COR-L47 (cell line): ENCODE measurements around the gene TFAP2D.

Source experiments
- DNase-seq: peaks from one replicate; lab custom pipeline; 2025; lab: John Stamatoyannopoulos, UW

The TFAP2D gene

GRCh38 chr6:50720623-50721022, 7.3 kb downstream of the TFAP2D start:
- DNase-seq: no peak

- DNase-seq: no peak
Observed at GRCh38 chr6:50721978-50722377, 8.7 kb downstream of the TFAP2D start.

- DNase-seq: no peak
Observed at GRCh38 chr6:50722829-50723554, 9.7 kb downstream of the TFAP2D start.

GRCh38 chr6:50724381-50725124, 11.2 kb downstream of the TFAP2D start:
- DNase-seq: peak; percentile 73

- no peak for DNase-seq
Observed at GRCh38 chr6:50734488-50734887, 21.2 kb downstream of the TFAP2D start.

GRCh38 chr6:50742161-50742560, 28.8 kb downstream of the TFAP2D start:
- no peak for DNase-seq

GRCh38 chr6:50744976-50745375, 31.6 kb downstream of the TFAP2D start:
- DNase-seq: no peak

- DNase-seq: no peak
Observed at GRCh38 chr6:50762798-50763197, 49.5 kb downstream of the TFAP2D start.

- DNase-seq: peak; percentile 16
Observed at GRCh38 chr6:50778696-50779095, 65.4 kb downstream of the TFAP2D start.

- no peak for DNase-seq
Observed at GRCh38 chr6:50780382-50780781, 67.1 kb downstream of the TFAP2D start.

GRCh38 chr6:50785921-50786320, 72.6 kb downstream of the TFAP2D start:
- DNase-seq: no peak

- peak; percentile 41 for DNase-seq
Observed at GRCh38 chr6:50791900-50792508, 78.7 kb downstream of the TFAP2D start.

GRCh38 chr6:50792771-50793170, 79.4 kb downstream of the TFAP2D start:
- DNase-seq: no peak

GRCh38 chr6:50795574-50795973, 82.2 kb downstream of the TFAP2D start:
- no peak for DNase-seq

GRCh38 chr6:50804283-50804682, 91.0 kb downstream of the TFAP2D start:
- DNase-seq: no peak

- no peak for DNase-seq
Observed at GRCh38 chr6:50807035-50807434, 93.7 kb downstream of the TFAP2D start.

- peak; percentile 14 for DNase-seq
Observed at GRCh38 chr6:50815436-50816114, 102.2 kb downstream of the TFAP2D start.

GRCh38 chr6:50816115-50816675, 102.9 kb downstream of the TFAP2D start:
- DNase-seq: peak; percentile 80

GRCh38 chr6:50816947-50817645, 103.8 kb downstream of the TFAP2D start:
- no peak for DNase-seq

- no peak for DNase-seq
Observed at GRCh38 chr6:50817646-50817950, 104.3 kb downstream of the TFAP2D start.

- DNase-seq: no peak
Observed at GRCh38 chr6:50818020-50818419, 104.7 kb downstream of the TFAP2D start.

- no peak for DNase-seq
Observed at GRCh38 chr6:50818673-50819072, 105.3 kb downstream of the TFAP2D start, which contains the start of gene TFAP2B. TFAP2B (plus strand) TSS chr6:50818871; CDS start chr6:50818892, 21 bp downstream.
